Islet precursor cell (in vitro differentiated cells): ENCODE measurements around the gene RAB22A.
"Not testable (repeated sequence)": the region's sequence is repeated elsewhere in the genome, so short reads cannot be mapped to it uniquely, and the experiment has no call there.

Experiments
- DNase-seq: peaks from one replicate; pipeline ENCODE4 v3.0.0-alpha.2; 2018

Gene RAB22A

DNA sequence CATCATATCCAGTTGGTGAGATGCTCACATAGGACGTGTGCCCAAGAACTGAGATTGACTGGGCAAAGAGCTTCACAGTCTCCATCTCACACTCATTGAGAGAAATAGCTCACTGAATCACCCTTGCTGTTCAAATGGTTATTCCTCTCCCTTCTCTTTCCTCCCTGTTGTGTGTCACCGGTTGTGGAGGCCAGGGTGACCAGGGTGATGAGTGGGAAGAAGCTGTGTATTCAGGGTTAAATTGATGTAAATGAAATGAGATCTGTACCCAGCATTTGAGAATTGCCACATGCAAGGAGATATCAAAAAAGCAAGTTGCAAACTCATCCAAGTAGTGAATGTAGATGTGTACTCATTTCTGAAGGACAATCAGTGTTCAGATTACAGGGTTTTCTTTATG is 43.0 kb downstream of the RAB22A start:
- DNase-seq: no peak

DNA sequence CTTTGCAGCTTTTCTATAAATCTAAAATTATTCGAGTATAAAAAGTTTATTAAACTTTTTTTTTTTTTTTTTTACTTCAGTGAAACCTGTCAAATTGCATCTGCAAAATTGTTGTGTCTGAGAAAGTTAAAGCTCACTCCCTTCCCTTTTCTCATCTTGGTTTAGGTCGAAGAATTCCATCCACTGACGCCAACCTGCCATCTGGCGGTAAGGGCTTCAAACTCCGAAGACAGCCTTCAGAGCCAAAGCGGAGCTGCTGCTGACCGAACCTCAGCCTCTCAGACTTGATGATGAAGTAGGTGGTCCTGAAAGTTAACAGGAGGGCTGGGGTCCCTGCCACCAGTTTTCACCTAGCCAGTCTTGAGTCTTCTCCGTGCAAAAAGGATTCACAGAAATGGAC is 49.9 kb downstream of the RAB22A start:
- no peak for DNase-seq

DNA sequence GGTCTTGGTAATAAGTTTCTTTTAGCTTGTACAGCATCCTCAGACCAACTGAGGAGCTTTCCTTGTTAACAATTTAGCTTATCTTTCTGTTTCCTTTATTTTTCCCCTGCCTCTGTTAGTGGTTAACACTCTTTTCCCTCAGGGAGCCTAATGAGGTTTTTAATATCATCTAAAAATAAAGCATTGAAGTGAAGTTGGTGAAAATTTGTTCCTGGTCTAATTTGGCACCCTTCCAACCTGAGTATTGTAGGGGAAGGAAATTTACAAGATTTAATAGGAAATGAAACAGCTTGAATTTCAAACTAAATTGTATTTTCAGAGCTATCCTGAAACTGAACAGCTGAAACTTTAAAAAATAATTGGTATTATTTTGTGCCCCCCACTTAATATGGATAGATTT is 51.4 kb downstream of the RAB22A start:
- DNase-seq: no peak

DNA sequence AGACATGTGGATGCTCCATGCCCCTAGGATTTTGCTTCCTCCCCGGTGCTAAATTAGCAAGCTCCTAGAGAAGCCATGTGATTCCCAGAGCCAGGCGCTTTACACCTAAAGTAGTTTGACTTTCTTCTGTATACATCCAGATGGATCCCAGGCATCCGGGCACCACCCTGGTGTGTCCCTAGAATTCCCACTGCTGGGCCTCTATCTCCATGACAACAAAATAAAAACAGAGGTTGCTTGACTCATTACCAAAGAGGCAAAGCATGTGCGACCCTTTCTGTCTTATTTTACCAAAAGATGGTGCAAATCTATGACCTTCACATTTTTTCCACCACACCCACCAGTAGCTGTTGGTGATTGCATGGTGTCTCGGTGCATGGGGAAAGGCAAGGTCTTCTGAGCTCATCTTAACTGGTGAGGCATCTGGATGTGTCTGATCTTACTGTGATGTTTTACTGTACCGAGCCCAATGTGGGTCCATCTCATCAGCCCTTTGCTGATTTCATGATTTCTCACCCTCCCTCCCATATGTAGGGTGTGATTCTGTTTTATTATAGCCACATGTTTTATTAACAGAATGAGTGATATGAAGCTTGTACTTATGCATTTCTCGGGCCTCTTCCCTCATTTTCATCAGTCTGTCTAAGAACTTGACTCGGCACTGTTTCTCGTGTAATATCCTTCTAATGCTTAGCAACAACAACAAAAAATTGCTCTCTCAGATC is 52.1 kb downstream of the RAB22A start:
- DNase-seq: no peak

DNA sequence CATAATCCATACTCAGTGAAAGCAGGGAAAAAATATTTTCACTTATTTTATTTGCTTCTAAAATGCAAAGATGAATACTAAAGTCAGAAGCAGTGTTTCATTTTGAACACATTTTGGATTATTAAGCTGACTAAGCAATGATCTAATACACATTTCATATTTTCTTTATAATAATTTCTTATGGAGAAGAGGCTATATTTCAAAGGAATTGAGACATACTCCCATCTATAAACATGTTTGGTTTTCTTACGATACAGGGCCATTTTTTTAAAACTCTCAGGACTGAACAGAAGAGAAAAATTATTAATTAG is 52.6 kb downstream of the RAB22A start:
- no peak for DNase-seq

DNA sequence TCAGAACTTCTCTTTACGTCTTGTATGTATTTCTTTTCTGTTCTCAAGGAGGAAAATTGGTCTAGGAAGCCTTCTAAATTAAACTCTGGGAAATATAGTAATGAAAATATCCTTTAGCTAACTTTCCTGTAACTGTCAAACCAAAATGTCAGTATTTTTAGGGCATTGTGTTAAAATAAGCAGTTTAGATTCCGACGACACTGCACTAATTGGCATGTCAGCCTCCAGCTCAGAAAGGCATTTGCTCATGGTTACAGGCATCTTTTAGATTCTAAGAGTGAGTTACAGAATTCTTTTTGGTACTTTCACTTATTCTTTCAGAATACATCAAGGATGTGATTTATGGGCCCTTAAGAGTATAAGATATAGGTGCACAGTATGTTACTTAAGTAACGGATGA is 53.5 kb downstream of the RAB22A start:
- no peak for DNase-seq

DNA sequence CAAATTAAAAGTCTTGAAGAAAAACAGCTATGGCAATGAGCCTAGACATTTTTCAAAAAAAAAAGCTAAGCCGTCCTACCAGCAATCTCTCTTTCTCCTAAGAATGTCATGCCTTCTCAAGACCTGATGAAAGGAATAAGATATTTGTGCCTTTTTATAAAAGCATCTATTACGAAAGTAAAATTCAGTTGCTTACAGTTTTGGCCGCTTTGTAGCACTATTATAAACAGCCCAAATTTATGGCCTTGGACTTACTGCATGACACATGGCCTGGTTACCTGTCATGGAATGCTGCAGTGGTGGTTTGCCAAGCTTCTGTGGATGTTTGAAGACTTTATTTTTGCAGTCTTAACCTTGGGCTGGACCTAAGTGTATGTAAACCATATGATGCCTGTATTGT is 57.4 kb downstream of the RAB22A start:
- no peak for DNase-seq

DNA sequence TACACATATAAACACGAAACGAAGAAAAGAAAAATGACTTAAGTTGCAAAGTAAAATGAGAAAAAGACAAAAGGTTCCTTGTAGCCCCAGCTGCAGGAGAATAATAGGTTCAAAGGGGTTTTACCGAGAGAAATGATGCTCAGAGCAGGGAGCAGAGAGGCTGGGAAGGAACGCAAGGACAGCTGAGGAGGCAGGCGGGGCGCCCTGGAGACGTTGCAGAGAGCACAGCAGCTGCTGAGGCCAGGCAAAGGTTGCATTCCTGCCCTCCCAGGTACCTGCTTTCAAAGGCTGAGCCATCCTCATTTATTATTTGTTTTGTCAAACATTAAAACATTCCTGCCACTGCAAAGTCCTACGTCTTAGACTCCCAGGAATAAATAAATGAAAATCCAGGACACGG is 63.3 kb downstream of the RAB22A start:
- peak; percentile 57 for DNase-seq

DNA sequence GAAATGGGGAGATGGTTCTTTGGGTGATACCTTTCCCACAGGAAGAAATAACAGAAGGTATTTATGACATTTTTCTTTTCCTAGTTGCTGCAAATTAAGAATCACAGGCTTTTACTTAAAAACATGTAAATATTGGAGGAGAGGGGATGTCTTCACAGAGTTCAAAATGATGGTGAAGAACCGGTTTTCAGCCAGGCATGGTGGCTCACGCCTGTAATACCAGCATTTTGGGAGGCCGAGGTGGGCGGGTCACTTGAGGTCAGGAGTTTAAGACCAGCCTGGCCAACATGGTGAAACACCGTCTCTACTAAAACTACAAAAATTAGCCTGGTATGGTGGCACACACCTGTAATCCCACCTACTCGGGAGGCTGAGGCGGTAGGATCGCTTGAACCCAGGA is 63.8 kb downstream of the RAB22A start:
- not testable (repeated sequence) for DNase-seq

DNA sequence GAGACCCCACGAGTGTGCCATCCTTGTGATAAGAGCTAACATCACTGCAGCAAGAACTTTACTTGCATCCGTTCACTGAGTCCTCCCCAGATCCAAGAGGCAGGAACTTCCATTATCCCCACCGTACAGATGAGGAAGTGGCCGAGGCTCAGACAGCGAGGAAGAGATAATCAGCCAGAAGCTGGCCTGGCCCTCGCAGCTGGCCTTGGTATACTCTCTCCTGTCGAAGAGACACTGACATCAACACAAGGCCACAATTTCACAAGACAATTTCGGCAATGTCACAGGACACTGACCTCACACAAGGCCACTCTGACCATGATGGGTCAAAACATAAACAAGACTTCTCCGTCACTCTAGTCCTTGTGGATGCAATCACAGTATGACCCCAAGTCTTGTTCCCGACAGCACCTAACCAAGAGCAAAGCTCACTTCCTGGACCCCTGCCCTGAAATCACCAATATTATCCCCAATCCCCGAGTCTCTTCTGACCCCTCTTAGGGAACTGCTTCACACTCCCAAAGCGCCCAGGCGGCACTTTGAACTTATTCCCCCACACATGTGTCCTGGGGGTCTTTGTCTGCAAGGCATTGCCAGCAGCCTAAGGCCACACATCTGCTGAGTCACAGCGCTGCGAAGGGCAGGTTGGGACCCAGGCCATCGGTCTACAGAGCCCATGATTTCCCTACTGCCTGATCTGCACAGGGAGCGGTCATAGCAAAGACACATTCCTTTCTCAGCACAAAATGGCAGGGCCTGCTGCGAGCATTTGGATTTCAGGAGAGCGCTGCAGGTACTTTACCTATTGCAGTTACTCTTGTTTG is 64.7 kb downstream of the RAB22A start:
- DNase-seq: peak; percentile 62

DNA sequence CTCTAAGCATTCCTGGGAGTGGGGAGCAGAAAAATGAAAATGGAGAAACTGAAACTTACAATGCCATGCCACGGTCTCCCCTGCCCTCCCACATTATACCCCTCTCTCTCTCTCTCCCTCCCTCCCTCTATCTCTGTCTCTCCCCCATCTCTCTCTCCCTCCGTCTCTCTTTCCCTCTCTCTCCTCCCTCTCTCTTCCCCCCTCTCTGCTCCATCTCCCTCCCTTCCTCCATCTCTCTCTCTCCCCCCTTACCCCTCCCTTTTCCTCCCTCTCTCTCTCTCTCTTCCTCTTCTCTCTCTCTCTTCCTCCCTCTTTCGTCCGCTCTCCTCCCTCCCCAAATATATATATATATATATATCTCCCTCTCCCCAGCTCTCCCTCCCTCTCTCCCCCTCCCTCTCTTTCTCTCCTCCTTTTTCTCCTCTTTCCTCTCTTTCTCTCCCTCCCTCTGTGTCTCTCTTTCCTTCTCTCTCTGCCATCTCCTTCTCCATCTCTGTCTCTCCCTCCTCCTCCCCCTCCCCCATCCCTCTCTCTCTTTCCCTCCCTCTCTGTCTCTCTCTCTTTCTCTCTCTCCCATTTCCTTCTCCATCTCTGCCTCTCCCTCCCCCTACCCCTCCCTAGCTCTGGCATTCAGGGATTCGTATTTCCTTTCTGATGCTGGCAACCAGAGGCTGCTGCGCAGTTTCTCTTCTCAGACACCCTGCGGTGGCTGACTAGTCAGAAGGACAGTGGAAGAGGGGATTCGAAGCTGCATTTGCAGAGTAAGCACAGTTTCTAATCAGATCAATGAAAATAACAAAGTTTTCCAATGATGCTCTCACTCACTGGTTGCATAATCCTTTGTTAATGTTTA is 65.6 kb downstream of the RAB22A start:
- DNase-seq: peak; percentile 56

DNA sequence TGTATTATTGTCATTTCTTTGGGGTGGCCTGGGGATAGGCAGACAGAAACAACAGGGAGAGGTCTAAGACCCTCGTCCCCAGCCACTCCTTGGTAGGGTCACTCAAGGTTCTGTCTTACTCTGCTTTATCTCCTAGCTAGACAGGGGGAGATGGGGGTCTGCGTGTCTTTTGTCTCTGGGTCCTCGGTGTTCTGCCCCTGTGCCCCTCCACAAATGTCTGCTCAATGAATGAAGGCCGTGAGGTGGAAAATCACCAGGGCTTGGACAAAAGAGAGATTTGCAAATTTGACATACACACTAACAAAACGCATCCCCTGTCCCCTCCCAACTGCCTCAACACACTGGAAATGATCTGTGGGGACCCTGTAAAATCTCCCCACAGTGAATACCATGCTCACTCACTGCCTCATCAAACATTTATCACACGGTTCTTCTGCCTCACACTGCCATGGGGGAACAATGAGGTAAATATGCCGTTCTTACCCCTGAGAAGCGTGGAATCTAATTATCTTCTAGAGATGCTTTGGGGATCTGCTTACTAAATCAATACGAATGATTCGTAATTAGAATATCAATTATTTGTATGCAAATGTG is 66.3 kb downstream of the RAB22A start:
- DNase-seq: no peak

DNA sequence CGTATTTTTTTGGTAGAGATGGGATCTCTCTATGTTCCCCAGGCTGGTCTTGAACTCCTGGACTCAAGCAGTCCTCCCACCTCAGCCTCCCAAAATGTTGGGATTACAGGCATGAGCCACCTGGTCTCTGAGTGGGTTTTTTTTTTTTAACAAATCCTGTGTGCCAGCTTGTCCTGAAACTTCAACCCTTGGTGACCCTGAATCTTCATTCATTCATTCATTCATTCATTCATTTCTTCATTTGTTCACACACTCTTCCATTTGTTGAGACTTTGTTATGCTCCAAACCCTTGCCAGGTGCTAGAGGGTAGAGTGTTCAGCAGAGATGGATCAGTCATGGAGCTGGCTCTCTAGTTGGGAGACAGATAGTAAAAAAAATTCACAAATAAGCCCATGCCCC is 67.5 kb downstream of the RAB22A start:
- no peak for DNase-seq

DNA sequence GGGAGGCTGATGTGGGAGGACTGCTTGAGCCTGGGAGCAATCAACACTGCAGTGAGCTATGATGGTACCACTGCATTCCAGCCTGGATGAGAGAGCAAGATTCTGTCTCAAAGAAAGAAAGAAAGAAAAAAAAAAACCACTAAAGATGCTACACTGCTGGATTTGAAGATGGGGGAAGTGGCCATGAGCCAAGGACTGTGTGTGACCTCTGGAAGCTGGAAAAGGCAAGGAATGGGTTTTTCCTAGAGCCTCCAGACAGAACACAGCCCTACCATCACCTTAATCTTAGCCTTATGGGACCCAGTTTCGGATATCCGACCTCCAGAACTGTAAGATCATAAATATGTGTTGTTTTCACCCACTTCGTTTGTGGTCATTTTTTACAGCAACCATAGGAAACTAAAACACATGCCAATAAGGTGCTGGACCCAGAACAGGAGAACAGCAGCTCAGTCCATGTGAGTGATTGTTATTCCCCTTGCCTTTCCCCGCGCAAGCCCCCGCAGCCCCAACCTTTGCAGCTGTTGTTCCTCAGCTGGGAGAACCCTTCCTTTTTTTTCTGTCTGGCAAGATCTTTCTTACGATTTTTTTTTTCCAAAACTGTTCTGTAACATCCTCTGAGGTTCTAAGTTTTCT is 68.4 kb downstream of the RAB22A start:
- no peak for DNase-seq

DNA sequence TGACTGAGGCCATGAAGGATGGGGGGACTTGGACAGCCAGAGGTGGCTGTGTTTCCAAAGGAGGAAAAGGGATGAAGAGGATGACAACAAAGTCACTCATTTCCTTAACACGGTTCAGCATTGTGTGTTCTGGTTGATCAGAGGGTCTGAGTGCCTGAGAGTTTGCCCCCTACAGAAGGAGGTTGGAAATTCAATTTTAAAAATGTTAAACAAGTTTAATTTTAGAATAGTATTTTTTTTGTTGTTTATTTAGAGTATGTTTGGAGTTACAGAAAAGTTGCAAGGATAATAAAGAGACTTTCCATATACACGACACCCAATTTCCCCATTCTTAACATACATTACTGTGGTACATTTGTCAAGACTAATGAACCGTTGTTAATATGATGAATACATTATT is 69.2 kb downstream of the RAB22A start:
- no peak for DNase-seq

DNA sequence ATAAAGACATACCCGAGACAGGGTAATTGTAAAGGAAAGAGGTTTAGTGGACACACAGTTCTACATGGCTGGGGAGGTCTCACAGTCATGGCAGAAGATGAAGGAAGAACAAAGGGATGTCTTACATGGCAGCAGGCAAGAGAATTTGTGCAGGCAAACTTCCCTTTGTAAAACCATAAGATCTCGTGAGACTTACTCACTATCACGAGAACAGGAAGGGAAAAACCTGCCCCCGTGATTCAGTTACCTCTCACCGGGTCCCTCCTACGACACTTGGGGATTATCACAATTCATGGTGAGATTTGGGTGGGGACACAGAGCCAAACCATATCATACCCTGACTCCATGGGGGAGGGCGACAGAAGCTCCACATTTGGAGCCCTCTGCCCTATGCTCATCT is 72.1 kb downstream of the RAB22A start:
- DNase-seq: no peak

DNA sequence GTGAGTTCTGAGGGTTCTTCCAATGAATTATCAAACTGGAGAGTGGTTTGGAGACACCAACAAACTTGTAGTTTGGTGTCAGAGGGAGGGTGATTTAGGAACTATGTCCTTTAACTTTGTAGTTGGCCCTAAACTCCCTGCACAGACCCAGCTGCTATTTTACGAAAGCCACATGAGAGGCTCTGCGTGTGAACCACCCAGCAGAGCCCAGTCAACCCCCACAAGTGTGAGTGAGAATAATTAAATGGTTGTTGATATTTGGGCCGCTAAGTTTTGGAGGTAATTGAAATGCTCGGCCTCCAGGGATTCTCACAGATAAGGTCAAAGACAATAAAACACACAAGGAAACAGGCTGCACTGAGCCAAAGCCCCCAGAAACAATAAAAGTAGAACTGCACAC is 72.6 kb downstream of the RAB22A start:
- no peak for DNase-seq

DNA sequence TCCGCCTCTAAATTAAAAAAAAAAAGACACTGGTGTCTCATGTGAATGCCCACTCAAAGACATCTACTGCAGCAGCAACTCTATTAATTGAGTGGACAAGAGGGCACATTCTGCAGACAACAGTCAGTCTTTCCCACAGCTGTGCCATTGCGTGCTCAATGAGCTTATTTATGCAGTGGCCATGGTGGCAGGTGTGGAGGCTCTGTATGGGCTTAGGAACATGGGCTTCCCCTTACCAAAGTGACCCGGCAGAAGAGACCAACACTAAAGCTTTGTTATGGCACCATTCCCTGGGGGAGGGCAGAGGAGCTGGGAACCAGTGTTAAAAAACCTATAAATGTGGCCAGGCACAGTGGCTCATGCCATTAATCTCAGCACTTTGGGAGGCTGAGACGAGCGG is 75.3 kb downstream of the RAB22A start:
- no peak for DNase-seq

DNA sequence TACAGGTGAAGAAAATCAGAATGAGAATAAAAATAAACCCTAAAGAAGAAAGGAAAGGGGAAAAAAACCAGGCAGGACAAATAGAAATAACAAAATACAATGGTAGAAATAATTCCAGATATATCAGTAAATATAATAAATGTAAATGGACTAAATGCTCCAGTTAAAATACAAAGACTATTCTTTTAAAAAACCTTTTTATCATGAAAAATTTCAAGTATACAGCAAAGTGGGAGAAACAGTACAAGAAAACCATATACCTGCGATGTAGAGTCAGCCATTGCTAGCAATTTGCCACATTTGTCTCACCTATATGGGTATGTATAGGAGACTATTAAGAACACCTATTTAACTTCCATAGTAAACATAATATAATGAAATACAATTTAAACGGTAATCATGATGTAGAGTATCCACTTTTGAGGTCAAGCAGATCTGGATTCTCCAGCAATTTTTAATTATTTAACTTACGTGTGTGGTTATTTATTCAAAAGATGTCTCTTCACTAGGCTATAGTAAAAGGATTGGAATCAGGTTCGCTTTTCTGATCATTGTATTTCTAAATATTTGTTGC is 78.6 kb downstream of the RAB22A start:
- no peak for DNase-seq

DNA sequence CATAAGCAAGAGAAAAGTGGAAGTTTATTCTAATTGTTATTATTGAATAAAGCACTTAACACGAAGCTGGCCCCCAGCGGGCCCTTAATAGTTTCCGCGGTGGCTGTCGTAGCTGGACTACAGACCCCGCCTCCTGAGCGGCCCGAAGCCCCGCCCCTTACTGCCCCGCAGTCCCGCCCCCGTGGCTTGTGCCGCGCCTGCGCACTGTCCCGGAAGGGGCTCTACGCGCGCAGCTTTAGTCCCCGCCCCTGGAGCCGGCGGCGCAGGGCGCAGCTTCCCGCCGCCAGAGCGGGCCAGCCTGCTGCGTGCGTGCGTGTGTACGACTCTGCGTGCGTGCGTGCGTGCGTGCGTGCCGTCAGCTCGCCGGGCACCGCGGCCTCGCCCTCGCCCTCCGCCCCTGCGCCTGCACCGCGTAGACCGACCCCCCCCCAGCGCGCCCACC is 79.4 kb downstream of the RAB22A start, which contains the start of gene VAPB:
Gene VAPB (plus strand): TSS at position 348 of the 442 bp plus-strand sequence. CDS start 231 bp downstream, outside the sequence.
- peak; percentile 96 for DNase-seq

DNA sequence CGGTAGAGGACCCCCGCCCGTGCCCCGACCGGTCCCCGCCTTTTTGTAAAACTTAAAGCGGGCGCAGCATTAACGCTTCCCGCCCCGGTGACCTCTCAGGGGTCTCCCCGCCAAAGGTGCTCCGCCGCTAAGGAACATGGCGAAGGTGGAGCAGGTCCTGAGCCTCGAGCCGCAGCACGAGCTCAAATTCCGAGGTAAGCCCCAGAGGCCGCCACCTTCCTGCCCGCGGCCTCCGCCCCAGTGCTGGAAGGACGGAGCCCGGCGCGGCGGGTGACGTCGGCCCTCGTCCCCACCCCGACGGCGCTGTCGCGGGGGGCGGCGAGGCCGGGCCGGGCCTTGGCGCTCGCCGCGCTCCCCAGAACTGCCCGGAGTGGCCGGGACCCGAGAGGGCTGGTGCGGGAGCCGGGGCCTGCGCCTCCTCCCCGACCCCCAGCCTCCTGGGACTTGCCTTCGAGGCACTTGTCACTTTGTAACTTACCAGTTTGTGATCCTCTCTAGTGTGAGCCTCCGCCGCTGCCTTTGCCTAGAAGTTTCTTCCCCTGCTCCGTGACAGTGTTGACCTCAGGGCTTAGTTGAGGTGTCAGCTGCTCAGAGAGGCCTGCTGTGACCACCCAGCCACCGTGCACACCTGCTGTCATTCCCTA is 79.9 kb downstream of the RAB22A start:
- DNase-seq: no peak
